PFSK-1 (cell line): Measurements from ENCODE around the gene FAM118A.

ENCODE experiments used
- POLR2AphosphoS5 ChIP-seq: IDR thresholded peaks from 2 replicates; pipeline ENCODE4 v1.6.1; 2012; ENCODE audit warnings: low read depth, mild to moderate bottlenecking, control low read depth, low read length, moderate library complexity
- TAF1 ChIP-seq: IDR thresholded peaks from 2 replicates; pipeline ENCODE4 v1.6.1; 2012; ENCODE audit warnings: low read length, control low read depth, borderline replicate concordance; ENCODE audit not compliant: insufficient read depth
- TF ChIP-seq, protein P1 (sequence below), 2 experiments: IDR thresholded peaks; 2 replicates each; pipeline versions ENCODE4 v1.6.1 to v1.8.0; 2011 to 2012; ENCODE audit warnings: low read depth in 2 of 2, low read length in 2 of 2, control low read depth in 1 of 2, inconsistent platforms in 1 of 2, mild to moderate bottlenecking in 1 of 2, moderate library complexity in 1 of 2; ENCODE audit not compliant: insufficient read depth in 1 of 2

DNA sequence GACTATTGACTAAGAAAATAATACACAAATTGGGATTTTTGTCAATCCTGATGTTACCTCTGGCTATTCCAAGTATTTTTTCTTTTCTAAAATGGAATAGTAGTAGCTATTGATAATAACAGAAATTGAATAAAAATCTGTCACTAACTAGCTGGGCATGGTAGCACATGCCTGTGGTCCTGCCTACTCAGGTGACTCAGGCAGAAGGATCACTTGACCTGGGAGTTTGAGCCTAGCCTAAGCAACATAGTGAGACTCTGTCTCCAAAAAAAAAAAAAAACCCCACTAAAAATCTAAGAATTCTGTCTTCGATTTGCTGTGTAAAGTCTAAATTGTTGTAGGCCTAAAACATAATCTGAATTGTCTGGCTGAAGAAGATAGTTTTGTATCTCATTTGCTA lies 42.2 kb downstream of the FAM118A start:
- no peak for TF ChIP-seq POLR2AphosphoS5
- no peak for TF ChIP-seq TAF1
- TF ChIP-seq, protein P1, sequence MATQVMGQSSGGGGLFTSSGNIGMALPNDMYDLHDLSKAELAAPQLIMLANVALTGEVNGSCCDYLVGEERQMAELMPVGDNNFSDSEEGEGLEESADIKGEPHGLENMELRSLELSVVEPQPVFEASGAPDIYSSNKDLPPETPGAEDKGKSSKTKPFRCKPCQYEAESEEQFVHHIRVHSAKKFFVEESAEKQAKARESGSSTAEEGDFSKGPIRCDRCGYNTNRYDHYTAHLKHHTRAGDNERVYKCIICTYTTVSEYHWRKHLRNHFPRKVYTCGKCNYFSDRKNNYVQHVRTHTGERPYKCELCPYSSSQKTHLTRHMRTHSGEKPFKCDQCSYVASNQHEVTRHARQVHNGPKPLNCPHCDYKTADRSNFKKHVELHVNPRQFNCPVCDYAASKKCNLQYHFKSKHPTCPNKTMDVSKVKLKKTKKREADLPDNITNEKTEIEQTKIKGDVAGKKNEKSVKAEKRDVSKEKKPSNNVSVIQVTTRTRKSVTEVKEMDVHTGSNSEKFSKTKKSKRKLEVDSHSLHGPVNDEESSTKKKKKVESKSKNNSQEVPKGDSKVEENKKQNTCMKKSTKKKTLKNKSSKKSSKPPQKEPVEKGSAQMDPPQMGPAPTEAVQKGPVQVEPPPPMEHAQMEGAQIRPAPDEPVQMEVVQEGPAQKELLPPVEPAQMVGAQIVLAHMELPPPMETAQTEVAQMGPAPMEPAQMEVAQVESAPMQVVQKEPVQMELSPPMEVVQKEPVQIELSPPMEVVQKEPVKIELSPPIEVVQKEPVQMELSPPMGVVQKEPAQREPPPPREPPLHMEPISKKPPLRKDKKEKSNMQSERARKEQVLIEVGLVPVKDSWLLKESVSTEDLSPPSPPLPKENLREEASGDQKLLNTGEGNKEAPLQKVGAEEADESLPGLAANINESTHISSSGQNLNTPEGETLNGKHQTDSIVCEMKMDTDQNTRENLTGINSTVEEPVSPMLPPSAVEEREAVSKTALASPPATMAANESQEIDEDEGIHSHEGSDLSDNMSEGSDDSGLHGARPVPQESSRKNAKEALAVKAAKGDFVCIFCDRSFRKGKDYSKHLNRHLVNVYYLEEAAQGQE (IDR thresholded peaks at IDR 0.05; ENCODE audit: insufficient read depth in 1 of 2, low read depth in 2 of 2, low read length in 2 of 2): no peak
